Measurements from ENCODE around the gene PREB.
A peak's percentile ranks its signal among the peaks of the same experiment; 100 is the strongest.
"Not testable (repeated sequence)": the region's sequence is repeated elsewhere in the genome, so short reads cannot be mapped to it uniquely, and the experiment has no call there.

PREB gene, protein sequence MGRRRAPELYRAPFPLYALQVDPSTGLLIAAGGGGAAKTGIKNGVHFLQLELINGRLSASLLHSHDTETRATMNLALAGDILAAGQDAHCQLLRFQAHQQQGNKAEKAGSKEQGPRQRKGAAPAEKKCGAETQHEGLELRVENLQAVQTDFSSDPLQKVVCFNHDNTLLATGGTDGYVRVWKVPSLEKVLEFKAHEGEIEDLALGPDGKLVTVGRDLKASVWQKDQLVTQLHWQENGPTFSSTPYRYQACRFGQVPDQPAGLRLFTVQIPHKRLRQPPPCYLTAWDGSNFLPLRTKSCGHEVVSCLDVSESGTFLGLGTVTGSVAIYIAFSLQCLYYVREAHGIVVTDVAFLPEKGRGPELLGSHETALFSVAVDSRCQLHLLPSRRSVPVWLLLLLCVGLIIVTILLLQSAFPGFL

DNA sequence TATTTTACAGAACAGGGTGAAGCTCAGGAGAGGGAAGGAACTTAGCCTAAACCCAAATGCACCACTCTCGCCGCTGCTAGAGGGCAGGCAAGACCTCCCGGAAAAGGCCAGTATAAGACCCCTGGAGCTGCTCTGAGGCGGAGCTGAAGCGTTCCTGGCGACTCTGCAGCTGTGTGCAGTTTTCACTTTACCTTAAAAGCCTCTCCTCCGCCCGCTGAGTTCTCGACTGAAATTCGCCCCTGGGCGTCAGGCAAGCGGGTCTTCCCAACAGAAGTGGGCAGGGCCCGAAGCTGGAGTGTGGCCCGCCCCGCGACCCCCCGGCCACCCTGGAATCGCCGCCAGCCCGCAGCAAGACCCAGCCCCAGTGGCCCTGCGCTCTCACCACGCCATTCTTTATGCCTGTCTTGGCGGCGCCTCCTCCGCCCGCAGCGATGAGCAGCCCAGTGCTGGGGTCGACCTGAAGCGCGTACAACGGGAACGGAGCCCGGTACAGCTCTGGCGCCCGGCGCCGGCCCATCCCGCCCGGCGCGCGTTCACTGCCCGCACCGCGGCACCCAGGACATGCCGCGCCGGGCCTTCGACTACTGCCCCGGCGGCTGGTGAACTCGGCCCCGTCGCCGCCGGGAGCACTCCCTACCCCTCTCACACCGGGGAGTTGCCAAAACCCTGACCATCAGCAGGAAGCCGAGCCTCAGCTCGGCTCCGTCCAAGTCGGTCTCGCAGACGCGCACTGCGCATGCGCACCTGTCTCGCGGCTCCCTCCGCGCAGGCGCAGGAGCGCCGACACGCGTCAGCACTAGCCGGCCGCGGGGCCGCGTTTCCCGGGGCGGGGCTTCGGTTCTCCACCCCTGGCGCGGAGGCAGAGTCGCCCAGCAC lies at the start of gene PREB:
Gene PREB, minus strand, starts transcription at position 732 of the 876 bp plus-strand sequence. Its CDS starts 215 bp downstream, at position 517.
- peak; percentile 99 for DNase-seq

DNA sequence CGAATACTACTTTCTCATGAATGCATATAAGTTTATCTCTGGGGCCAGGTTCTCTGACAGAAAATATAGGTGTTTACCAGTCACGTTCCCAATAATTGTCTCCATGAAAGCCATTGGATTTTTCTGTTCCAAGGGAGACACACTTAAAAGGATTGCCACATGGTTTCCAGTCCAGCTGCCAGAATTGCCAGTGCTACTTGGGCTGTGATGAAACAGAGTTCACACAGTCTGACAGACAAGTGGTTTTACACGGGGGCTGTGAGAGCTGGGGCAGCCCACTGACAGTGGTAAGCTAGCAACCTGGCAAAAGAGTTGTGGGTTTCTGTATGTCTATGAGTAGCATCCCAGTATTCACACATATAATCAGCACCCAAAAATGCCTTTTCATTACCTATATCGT lies 49.7 kb upstream of the PREB start:
- no peak for DNase-seq

DNA sequence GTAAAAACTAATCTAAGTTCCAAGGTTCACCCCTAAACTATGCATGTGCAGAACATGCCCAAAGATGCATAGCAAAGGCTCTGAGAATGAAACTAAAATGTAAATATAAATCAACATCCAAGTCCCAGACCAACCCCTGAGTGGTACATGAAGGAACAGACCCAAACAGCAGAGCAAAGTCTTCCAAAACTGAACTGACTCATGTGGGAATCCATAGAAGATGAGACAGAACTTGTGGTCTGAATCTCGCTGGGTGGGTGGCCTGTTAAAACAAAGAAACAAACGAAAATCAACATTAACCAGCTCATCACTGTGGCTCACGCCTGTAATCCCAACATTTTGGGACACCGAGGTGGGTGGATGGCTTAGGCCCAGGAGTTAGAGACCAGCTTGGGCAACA lies 47.9 kb upstream of the PREB start:
- no peak for DNase-seq

DNA sequence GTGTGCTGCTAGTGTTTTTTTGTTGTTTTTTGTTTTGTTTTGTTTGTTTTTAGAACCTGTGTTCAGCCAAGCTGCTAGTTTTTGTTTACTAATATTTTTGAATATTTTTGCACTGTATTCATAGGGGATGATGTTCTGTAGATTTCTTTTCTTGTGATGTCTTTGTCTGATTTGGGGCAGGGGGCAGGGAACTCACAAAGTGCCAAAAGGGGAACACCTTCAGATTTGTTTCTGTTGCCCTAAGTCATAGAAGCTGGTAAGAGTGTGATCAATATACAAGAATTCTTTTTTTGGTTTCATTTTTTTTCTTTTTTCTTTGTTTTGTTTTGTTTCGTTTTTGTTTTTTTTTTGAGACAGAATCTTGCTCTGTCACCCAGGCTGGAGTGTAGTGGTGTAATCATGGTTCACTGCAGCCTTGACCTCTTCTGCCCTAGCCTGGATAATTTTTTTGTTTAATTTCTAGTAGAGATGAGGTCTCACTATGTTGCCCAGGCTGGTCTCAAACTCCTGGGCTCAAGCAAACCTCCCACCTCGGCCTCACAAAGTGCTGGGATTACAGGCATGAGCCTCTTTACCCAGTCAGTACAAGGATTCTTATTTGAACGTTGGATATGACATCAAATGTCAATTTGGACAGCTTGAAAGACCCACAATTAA lies 45.0 kb upstream of the PREB start:
- DNase-seq = no peak

DNA sequence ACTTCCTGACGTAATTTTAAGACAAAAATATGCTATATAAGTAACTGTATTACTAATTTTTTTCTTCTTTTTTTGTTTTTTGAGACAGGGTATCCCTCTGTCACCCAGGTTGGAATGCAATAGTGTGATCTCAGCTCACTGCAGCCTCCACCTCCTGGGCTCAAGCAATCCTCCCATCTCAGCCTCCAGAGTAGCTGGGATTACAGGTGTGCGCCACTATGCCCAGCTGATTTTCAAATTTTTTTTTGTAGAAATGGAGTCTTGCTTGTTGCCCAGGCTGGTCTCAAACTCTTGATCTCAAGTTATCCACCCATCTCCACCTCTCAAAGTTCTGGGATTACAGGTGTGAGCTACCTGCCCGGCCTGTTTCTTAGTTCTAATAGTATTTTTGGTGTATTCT lies 44.0 kb upstream of the PREB start:
- DNase-seq = no peak

DNA sequence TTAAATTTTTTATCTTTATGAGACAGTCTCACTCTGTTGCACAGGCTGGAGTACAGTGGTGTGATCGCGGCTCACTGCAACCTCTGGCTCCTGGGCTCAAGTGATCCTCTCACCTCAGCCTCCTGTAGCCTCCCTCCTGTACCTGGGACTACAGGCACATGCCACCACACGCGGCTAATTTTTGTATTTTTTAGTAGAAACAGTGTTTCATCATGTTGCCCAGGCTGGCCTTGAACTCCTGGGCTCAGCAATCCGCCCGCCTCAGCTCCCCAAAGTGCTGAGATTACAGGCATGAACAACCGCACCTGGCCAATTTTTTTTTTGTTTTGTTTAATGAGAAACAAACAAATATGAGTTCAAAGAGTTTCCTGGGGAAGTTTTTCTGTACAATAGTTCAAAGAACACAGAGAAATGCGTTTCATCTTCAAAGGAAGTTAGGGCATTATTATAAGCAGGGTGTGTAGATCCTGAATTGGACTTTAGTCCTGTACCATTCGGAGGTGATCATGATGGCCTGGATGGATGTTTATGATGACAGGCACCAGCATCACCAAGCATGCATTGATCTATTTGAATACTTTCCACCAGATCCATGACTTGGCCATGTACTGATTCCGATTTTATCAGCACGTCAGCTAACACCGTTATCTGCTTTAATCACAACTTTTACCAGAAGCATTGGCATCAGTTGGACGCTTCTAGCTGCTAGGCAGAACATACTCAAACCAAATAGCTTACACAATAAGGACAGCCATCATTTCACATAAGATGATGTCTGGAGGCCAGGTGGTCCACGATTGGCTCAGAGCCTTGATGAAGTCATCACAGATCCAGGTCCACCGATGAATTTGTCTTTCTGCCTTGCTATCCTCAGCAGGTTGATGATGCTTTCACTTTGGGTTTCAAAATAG lies 43.3 kb upstream of the PREB start:
- DNase-seq = no peak

DNA sequence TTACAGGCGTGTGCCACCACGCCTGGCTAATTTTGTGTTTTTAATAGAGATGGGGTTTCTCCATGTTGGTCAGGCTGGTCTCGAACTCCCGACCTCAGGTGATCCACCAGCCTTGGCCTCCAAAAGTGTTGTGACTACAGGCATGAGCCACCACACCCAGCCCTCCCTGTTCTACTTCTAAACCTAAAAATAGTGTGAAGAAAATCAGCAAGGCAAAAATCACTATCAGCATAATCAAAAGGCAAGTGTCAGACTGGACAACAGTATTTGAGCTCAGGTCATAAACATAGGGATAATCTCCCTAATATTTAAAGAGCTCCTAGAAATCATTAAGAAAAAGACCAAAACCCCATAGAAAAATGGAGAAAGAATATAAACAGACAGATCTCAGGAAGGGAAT lies 41.3 kb upstream of the PREB start:
- DNase-seq = not testable (repeated sequence)

DNA sequence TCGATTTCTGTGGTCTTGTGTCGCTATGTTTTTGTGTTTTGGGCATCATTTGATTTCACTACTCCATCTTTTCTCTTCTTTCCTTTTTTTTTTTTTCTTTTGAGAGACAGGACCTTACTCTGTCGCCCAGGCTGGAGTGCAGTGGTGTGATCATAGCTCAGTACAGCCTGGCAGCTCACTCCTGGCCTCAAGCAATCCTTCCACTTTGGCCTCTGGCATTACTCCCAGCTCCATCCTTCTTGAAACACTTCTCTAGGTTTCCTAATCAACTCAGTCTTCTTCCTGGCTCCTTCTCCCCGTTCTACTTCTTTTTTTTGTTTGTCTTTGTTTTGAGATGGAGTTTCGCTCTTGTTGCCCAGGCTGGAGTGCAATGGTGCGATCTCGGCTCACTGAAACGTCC lies 40.9 kb upstream of the PREB start:
- DNase-seq = no peak

DNA sequence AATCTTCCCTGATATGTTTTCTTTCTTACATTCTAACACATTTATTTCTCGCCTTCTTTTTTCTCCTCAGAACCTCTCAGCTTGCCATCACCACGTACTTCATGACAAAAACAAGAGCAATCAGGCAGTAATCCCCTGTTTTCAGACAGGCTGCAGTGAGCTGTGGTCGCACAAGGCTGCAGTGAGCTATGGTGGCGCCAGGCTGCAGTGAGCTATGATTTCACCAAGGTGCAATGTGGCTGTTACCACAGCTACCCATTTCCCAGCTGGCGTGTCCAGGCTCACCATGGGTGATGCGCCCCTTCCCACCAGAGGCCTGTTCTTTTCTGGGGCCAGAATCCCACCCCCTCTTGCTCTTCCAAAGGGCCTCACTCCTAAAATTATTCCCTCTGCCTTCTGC lies 40.2 kb upstream of the PREB start:
- DNase-seq = peak; percentile 33

DNA sequence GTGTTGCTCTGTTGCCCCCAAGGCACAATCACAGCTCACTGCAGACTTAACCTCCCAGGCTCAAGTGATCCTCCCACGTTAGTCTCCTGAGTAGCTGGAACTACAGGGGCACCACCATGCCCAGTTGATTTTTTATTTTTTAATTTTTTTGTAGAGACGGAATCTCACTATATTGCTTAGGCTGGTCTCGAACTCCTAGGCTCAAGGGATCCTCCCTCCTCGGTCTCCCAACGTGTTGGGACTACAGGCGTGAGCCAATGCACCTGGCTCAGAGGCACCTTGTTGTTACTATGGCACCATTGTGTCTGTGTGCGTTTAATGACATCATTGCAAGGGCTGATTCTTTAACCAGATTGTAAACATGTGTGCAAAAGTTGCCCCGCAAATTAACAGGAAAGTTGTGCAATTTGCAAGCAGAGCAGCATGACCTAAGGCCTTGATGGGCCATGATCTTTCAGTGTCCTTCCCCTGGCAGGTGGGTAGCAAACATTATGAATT lies 37.0 kb upstream of the PREB start:
- DNase-seq = no peak

DNA sequence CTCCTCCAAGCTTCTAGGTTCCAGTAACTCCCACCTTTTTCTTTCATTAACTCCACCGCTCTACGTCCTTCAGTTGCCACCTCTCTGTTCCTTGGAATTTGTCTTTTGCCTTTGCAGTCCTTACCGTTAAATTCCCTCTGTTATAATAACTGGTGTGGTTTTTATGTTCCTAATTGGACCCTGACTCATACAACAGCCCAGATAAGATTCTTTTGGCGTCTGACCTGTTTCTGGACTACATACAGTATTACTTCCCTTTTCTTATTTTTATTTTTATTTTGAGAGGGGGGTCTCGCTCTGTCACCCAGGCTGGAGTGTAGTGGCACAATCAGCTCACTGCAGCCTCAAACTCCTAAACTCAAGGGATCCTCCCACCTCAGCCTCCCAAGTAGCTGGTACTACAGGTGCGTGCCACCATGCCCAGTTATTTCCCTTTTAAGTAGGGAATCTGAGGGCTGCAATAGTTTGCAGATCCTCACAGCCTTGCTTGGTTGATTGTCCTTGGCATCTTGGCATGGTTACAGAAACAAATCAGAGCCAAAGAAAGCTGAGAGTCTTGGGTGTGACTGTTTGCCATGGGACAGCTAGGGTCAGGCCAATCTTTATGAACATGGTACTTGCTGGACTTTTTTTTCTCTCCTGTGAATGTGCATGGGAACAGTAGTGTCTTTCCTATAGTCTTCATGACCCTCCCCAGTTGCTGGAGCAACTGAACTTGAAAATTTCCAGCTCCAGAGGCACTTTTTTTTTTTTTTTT lies 36.3 kb upstream of the PREB start:
- DNase-seq = no peak

DNA sequence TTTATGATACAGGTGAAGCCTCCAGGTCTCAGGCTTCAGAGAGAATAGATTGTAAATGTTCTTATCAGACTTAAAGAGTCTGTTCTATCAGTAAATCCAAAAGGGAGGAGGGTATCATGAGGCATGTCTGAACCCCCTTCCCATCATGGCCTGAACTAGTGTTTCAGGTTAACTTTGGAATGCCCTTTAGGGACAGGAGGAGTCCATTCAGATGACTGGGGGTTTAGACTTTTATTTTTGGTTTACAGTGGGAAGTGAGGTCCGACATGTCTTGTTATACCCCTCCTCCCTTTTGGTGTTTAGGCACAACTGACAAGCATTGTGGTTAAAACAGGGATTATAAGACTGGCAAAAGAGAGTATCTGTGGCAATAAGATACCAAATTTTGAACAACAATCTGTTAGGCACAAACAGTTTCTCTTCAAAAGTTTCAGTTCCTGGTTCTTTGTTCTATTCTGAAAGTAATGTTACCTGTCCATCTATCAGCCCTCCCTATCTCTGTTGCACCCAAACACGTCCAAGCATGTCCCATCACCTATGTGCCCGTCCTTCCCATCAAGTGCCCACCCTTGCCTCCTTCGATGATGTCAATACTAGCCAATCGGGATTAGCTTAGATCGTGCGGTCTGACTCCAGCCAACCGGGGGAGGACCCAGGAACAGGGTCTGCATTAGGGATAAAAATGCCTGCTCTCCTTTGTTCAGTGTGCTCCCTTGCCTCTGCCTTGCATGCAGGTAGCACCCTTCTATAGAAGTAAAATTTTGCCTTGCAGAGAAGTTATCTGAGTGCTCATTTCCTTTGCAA lies 30.7 kb upstream of the PREB start:
- DNase-seq = peak; percentile 18

DNA sequence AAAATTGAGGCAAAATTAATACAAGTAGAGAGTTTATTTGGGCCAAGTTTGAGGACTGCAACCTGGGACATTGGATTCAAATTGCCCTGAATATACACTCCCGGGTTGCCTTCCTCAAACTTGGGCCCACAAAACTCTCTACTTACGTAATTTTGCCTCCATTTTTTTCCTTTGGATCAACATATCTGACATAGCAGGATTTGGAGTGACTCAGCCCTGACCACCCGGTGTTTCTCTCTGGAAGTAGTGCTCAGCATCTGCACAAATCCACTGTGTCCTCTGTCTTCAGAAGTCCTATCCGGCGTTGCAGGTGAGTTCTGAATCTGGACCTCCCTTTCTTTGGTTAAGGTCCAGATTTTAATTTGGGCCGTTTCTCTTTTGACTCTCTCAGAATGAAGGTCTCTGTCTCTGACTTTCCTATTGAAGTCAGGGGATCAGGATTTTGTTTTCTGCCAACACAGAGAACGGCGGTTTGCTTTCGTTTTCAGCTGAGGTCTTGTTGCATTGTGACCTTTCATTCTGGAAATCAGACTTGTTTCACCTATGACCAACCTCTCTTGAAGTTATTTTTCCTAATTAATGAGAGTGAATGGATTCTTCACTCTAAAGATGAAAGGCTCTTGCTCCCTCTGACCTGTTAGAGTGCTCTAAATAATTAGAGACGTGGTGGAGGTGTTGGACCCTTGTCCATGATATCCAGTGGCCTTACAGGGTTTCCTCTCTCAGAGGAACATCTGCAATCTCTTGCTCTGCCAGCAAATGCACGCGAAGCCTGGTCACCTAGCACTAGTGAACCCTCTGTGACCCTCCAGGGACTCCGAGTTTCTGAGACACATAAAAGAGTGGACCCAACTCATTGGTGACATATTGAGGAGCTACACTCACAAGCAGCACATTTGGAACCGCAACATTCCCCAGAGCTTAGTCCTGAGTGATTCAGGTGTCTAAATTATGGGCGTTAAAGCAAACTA lies 28.0 kb upstream of the PREB start:
- DNase-seq = no peak

DNA sequence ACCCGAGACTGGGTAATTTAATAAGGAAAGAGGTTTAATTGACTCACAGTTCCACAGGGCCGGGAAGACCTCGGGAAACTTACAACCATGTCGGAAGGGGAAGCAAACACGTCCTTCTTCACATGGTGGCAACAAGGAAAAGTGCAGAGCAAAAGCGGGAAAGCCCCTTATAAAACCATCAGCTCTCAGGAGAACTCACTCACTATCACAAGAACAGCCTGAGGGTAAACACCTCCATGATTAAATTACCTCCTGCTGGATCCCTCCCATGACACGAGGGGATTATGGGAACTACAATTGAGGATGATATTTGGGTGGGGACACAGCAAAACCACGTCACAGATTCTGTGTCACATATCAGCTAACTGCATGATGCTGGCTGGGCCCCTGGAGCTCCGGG lies 25.8 kb upstream of the PREB start:
- no peak for DNase-seq

DNA sequence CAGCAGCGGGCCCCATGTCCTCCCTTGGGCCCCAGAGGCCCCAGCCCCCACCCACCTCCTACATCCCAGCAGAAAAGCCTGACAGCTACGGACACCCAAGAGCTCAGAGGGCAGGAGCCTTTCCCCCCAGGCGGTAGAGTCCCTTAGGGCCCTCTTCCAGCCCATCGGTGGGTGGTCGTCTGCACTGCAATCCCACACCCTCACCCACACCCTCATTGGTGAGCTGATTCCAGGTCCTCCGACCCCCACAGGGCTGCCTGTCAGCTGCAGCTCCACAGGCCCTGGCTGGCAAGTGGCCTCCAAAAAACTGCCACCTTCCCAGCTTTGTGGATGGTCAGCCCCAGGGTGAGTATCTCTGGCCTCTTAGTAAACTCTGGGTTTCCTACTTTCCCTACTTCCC lies 24.8 kb upstream of the PREB start:
- no peak for DNase-seq

DNA sequence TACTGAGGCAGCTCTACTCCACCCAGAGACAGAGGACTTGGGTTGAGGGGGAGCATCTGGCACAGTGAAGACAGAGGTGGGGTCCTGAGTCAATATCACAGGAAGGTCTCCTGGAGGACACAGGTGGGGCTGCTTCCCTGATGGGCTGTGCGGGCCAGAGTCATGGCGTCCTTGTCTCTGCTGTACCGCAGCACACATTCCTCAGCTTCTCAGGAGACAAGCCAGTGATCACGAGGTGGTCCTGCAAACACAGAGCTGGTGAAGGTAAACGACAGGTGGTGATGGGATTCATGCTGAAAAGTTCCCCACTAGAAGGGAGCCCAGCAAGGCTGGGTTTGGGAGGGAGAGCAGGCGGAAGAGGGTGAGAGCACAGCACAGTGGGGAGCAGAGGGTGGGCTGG lies 24.0 kb upstream of the PREB start:
- no peak for DNase-seq

DNA sequence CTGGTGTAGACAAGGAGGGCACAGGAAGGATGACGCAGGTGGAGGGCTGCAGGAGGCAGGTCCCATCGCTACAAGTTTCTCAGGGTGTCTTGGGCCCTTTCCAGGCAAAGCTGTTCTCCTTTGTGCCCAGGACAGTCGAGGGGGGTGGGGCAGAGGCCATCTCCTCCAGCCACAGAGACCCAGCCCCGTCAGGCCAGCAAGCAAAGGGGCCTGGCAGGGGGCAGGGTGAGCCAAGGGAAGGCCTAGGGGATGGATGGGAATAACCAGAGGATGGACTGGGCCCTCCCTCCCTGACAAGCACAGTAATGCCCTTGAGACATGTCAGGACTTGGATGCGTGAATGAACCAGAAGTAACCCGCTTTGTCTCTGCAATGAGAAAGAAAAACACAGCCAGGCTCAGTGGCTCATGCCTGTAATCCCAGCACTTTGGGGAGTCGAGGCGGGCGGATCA lies 20.7 kb upstream of the PREB start:
- no peak for DNase-seq

DNA sequence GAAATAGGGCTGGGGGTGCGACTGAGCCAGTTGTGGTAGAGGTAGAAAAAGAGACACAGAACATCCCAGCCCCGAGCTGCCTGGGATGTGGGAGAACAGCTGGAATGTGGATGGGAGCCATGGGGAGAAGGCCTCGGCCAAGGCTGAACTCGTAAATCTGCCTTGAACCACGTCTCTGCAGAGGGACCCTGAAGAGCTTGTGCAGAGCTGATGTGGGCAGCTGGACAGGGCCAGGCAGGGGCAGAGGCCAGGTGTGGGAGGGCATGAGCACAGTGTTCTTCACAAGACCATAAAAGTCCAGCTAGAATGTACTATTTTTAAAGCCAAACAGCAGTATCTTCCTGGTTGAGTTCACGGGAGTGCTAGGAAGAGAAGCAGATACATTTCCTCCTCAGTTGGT lies 20.1 kb upstream of the PREB start:
- no peak for DNase-seq

DNA sequence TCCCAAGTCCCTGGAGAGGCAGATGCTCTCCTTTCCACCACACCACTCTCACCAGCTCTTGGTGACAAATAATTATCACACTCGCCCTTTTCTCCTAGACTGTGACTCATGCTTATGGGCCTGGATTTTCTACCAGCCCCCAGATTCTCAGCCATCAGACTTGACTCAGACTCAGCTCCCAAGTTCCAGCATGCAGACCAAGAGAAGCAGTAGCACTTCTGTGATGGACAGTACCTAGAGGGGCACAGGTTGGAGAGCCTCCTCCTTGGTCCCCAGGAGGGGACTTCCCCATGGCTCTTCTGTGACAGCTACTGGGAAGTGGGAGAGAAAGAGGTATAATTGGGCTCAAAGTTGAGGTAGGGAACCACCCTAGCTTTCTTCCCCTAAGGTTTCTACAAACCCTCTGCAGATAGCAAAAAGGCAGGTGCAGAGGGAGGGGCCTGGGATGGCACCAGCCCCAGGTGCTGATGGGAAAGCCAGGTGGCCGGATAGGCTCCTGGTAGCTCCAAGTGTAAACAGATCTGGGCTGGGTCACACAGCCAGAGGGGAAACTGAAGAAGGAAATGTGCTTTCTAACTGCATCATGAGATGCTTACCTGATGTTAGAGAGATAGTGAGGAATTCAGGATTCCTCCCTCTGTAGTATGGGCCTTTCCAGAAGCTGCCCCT lies 18.5 kb upstream of the PREB start:
- no peak for DNase-seq

Data from NCI-H82 (cell line).